Measurements from ENCODE around the gene SDK2. TPM values are rescaled to one million over a fixed set of nuclear protein-coding genes. Genes with fewer than 3 reads are reported as not detected.

The SDK2 gene
- total RNA-seq, 4 donors from 2014 or later, result under 0.01 to 0.49 (median 0.08) TPM

DNA sequence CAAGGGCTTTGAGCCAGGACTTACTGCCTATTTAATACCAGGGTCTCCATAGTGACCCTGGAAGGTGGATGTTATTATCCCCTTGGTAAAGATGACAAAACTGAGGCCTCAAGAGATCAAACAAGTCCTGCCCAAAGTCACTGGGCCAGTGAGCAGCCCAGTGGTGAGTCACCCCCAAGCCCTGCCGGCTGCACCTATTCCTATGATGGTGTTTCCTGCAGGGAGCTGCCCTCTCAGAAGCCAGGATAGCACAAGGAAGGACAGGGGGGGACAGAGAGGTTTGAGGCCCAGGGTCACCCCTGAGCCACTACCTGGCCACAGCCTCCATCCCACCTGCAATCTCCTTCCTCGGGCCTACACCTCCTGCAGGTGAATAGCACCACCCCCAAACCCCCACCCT, 90.9 kb downstream of the SDK2 start:
- TF ChIP-seq, protein P1, sequence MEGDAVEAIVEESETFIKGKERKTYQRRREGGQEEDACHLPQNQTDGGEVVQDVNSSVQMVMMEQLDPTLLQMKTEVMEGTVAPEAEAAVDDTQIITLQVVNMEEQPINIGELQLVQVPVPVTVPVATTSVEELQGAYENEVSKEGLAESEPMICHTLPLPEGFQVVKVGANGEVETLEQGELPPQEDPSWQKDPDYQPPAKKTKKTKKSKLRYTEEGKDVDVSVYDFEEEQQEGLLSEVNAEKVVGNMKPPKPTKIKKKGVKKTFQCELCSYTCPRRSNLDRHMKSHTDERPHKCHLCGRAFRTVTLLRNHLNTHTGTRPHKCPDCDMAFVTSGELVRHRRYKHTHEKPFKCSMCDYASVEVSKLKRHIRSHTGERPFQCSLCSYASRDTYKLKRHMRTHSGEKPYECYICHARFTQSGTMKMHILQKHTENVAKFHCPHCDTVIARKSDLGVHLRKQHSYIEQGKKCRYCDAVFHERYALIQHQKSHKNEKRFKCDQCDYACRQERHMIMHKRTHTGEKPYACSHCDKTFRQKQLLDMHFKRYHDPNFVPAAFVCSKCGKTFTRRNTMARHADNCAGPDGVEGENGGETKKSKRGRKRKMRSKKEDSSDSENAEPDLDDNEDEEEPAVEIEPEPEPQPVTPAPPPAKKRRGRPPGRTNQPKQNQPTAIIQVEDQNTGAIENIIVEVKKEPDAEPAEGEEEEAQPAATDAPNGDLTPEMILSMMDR (IDR thresholded peaks at IDR 0.05; ENCODE audit: low read depth), result no peak

- TF ChIP-seq, protein P1 (IDR thresholded peaks at IDR 0.05; ENCODE audit: low read depth), result no peak
Measured at GRCh38 chr17:73552300-73553048, 91.8 kb downstream of the SDK2 start.

DNA sequence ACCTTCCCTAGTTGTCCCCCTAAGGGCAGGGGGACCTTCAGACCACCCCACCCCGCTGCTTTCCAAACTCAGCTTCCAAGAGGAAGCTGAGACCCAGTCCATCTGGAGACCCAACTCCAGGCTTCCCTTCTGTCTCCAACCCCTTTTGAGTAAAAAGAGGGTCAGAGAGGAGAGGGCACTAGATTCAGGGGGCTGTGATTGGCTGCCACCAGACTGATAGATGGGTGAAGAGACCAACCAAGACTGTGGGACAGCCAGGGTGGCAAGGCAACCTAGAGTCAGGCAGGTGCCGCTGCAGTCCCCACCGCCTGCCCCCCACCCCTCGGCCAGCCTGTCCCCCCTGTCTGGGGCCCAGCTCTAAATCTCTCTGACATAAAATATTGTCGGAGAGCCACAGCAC, 92.5 kb downstream of the SDK2 start:
- TF ChIP-seq, protein P1 (IDR thresholded peaks at IDR 0.05; ENCODE audit: low read depth), result no peak

DNA sequence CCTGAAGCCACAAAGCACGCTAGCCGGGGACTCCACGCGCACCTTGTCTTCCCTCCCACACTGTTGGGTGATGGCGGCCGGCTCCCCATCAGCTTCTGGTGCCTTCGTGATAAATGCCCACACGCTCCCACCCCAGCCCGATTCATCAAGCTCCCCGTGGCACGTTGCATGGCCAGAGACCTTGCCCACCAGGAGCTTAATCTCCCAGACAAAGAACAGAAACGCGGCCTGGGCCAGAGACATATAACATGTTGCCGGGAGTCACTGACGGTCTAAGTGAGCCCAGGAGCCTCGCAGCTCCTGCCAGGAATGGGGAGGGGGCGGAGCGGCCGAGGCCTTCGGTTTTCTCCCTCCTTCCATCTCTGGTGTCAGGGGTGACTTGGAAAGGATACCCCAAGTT, 93.1 kb downstream of the SDK2 start:
- TF ChIP-seq, protein P1 (IDR thresholded peaks at IDR 0.05; ENCODE audit: low read depth), result no peak

DNA sequence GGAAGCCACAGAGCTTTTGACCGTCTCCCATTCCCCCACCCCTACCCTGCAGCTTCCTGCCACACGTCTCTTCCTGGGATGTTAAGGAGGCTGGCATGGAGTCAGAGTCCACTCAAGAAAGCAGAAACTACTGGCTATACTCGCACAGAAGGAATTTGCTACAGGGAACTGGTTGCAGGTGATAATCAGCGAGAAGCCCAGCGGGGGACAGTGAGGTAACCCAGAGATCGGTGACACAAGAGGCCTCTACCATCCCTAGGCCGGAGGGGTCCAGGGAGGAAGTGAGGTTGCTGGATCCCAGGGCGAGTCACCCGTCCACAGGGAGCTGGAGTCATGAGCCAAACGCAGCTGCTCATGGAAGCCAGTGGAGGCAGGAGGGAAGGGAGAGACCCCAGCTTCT, 93.7 kb downstream of the SDK2 start:
- TF ChIP-seq, protein P1 (IDR thresholded peaks at IDR 0.05; ENCODE audit: low read depth), result no peak

DNA sequence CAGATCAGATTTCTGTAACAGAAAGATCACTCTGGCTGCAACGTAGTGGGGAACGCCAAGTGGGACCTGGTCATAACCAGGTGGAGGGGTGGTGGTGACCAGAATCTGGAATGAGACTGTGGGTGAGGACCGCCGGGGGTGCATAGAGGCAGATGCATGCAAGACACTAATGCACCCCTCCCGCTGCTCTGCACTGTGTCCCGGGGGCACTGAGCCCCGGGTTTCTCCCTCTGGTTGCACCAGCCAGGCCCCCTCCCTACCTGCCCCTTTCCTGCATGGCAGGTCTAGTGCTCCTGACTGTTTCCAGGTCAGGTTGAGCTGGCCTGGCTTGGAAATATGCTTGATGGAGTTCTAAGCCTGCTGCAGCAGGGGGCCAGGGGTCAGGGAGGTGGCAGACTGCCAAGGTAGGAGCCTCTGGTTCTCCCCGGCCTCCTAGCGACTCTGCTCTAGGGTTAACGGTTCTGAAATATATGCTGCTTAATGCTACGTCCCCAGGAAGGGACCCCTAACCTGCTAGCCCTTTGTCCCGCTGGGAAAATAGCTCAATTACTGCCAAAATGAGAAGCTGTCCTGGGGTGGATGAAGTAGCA, 94.3 kb downstream of the SDK2 start:
- TF ChIP-seq, protein P1 (IDR thresholded peaks at IDR 0.05; ENCODE audit: low read depth), result no peak

DNA sequence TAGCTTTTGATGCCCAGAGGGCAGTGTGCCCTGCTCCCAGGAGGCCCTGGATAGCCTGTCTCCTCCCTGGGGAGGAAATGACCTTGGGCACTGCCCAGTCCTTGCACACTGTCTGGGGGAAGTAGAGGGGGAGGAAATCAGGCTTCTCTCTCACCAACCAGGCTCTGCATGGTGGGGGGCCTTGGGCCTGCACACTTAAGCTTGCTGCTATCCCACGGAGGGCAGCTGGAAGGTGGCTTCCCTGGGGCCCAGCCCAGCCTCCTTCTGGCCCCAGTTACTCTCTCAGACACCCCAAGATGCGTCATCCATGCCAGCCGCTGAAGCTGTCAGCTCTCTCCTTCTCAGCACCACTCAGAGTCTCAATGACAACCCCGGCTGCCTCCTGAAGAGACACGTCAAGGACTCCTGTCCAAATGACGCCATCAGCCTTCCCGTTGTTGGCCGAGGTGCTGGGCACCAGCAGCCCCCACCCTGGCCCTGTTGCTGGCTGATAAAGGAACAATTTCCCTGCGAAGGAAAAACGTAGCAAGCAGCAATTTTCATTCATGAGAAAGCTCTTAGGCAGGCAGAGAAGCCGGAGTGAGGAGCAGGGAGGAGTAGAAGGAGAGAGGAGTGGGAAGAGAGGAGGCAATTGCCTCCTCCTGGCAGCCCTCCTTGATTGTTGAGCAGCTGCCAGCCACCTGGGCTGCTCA, 95.5 kb downstream of the SDK2 start:
- TF ChIP-seq, protein P1 (IDR thresholded peaks at IDR 0.05; ENCODE audit: low read depth), result no peak
